GM18505 (cell line): ENCODE measurements around the gene MRPL38.

Experiments used
- ATAC-seq: cut with Tn5 transposase; IDR thresholded peaks from one replicate; pipeline ENCODE4 v1.9.1; 2021; ENCODE audit not compliant: unreplicated experiment
- POLR2A ChIP-seq: IDR thresholded peaks from 4 replicates; pipeline ENCODE4 v1.6.1; 2011; ENCODE audit warnings: borderline replicate concordance; ENCODE audit not compliant: insufficient read depth, insufficient read length; ENCODE audit errors: extremely low read depth

MRPL38 gene

GRCh38 chr17:75904749-75905521, at the start of gene MRPL38:
Gene MRPL38, minus strand, starts transcription at chr17:75904884. Its CDS starts 9 bp downstream, at chr17:75904875.
- ATAC-seq = peak; percentile 94
- peak; percentile 82 for TF ChIP-seq POLR2A

- ATAC-seq = no peak
- no peak for TF ChIP-seq POLR2A
Measured at GRCh38 chr17:75950855-75951554, 46.3 kb upstream of the MRPL38 start.

- no peak for TF ChIP-seq POLR2A
- ATAC-seq = no peak
Measured at GRCh38 chr17:75950421-75950820, 45.7 kb upstream of the MRPL38 start.

- no peak for ATAC-seq
- TF ChIP-seq POLR2A = no peak
Measured at GRCh38 chr17:75945211-75945610, 40.5 kb upstream of the MRPL38 start.

GRCh38 chr17:75943491-75943890, 38.8 kb upstream of the MRPL38 start:
- TF ChIP-seq POLR2A = no peak
- no peak for ATAC-seq

GRCh38 chr17:75942473-75942872, 37.8 kb upstream of the MRPL38 start:
- ATAC-seq = no peak
- TF ChIP-seq POLR2A = no peak

- no peak for TF ChIP-seq POLR2A
- no peak for ATAC-seq
Measured at GRCh38 chr17:75941442-75941819, 36.7 kb upstream of the MRPL38 start.

- TF ChIP-seq POLR2A = peak; percentile 88
- ATAC-seq = peak; percentile 90
Measured at GRCh38 chr17:75940727-75941441, 36.2 kb upstream of the MRPL38 start, which contains the start of gene FBF1. Gene FBF1, minus strand, starts transcription at chr17:75941042. Its CDS starts 2,893 bp downstream, at chr17:75938149.

- no peak for ATAC-seq
- TF ChIP-seq POLR2A = no peak
Measured at GRCh38 chr17:75937652-75938051, 33.0 kb upstream of the MRPL38 start.

- ATAC-seq = no peak
- TF ChIP-seq POLR2A = no peak
Measured at GRCh38 chr17:75933808-75934207, 29.1 kb upstream of the MRPL38 start.

GRCh38 chr17:75932852-75933251, 28.2 kb upstream of the MRPL38 start:
- TF ChIP-seq POLR2A = no peak
- no peak for ATAC-seq

GRCh38 chr17:75931062-75931461, 26.4 kb upstream of the MRPL38 start:
- no peak for TF ChIP-seq POLR2A
- ATAC-seq = no peak

GRCh38 chr17:75927286-75927922, 22.7 kb upstream of the MRPL38 start:
- ATAC-seq = no peak
- TF ChIP-seq POLR2A = no peak

- no peak for ATAC-seq
- no peak for TF ChIP-seq POLR2A
Measured at GRCh38 chr17:75926456-75926855, 21.8 kb upstream of the MRPL38 start.

GRCh38 chr17:75925912-75926311, 21.2 kb upstream of the MRPL38 start:
- TF ChIP-seq POLR2A = no peak
- no peak for ATAC-seq
